GM19099 (cell line): Measurements from ENCODE around the gene SUCNR1.

Source experiments
- POLR2A ChIP-seq: IDR thresholded peaks from 3 replicates; pipeline ENCODE4 v1.6.1; 2011; ENCODE audit warnings: low read depth; ENCODE audit not compliant: insufficient read length; ENCODE audit errors: extremely low read depth

Gene SUCNR1

GRCh38 chr3:151895478-151896241, 22.2 kb downstream of the SUCNR1 start:
- TF ChIP-seq POLR2A: no peak

GRCh38 chr3:151896246-151897012, 23.0 kb downstream of the SUCNR1 start:
- no peak for TF ChIP-seq POLR2A

- no peak for TF ChIP-seq POLR2A
Observed at GRCh38 chr3:151899996-151900395, 26.6 kb downstream of the SUCNR1 start.

GRCh38 chr3:151900460-151900859, 27.0 kb downstream of the SUCNR1 start:
- TF ChIP-seq POLR2A: no peak

- no peak for TF ChIP-seq POLR2A
Observed at GRCh38 chr3:151900884-151901643, 27.6 kb downstream of the SUCNR1 start.

- no peak for TF ChIP-seq POLR2A
Observed at GRCh38 chr3:151901644-151902285, 28.3 kb downstream of the SUCNR1 start.

- TF ChIP-seq POLR2A: no peak
Observed at GRCh38 chr3:151903501-151903991, 30.1 kb downstream of the SUCNR1 start.

GRCh38 chr3:151905647-151906046, 32.2 kb downstream of the SUCNR1 start:
- TF ChIP-seq POLR2A: no peak

GRCh38 chr3:151906751-151907150, 33.3 kb downstream of the SUCNR1 start:
- TF ChIP-seq POLR2A: no peak

- no peak for TF ChIP-seq POLR2A
Observed at GRCh38 chr3:151908399-151908798, 35.0 kb downstream of the SUCNR1 start.

- no peak for TF ChIP-seq POLR2A
Observed at GRCh38 chr3:151909681-151910405, 36.4 kb downstream of the SUCNR1 start.

GRCh38 chr3:151911462-151911861, 38.0 kb downstream of the SUCNR1 start:
- no peak for TF ChIP-seq POLR2A

GRCh38 chr3:151912028-151912427, 38.6 kb downstream of the SUCNR1 start:
- TF ChIP-seq POLR2A: no peak

GRCh38 chr3:151916781-151917180, 43.3 kb downstream of the SUCNR1 start:
- no peak for TF ChIP-seq POLR2A
